Spleen (tissue), 11 donors: ENCODE results near the gene RSPO3. TPM values are rescaled to one million over a fixed set of nuclear protein-coding genes. Genes with fewer than 3 reads are reported as not detected.

Experiments
- DNase-seq: peaks from one replicate; pipeline ENCODE4 v3.0.0-alpha.2; 2020
- H3K27ac ChIP-seq, 8 donors: fragments of 200-600 bp; sonication (generic) in 7 of 8; 1 replicate in 4 of 8; 2 replicates in 4 of 8; pipeline versions ENCODE4 v1.5.0 to v1.8.0; 2016 to 2021; ENCODE audit warnings: inconsistent platforms in 4 of 8, mild to moderate bottlenecking in 4 of 8, moderate library complexity in 1 of 8
- H3K27me3 ChIP-seq, 7 donors: fragments of 200-600 bp; sonication (generic) in 6 of 7; replicated peaks in 1 of 7; 1 replicate in 4 of 7; 2 replicates in 3 of 7; pipeline versions ENCODE4 v1.5.0 to v1.8.0; 2016 to 2021; ENCODE audit warnings: inconsistent platforms in 3 of 7, mild to moderate bottlenecking in 1 of 7
- H3K36me3 ChIP-seq, 6 donors: fragments of 200-600 bp; sonication (generic) in 5 of 6; 1 replicate in 4 of 6; 2 replicates in 2 of 6; pipeline versions ENCODE4 v1.5.0 to v1.8.0; 2016 to 2021; ENCODE audit warnings: inconsistent platforms in 2 of 6
- H3K4me1 ChIP-seq, 6 donors: fragments of 200-600 bp; sonication (generic) in 5 of 6; 1 replicate in 3 of 6; 2 replicates in 3 of 6; pipeline versions ENCODE4 v1.5.0 to v1.8.0; 2016 to 2021; ENCODE audit warnings: inconsistent platforms in 3 of 6
- H3K4me3 ChIP-seq, 8 donors: fragments of 200-600 bp; sonication (generic) in 7 of 8; 1 replicate in 4 of 8; 2 replicates in 4 of 8; pipeline versions ENCODE4 v1.5.0 to v1.8.0; 2016 to 2021; ENCODE audit warnings: inconsistent platforms in 4 of 8, mild to moderate bottlenecking in 4 of 8, moderate library complexity in 2 of 8
- H3K9me3 ChIP-seq, 8 donors: fragments of 200-600 bp; sonication (generic) in 7 of 8; 1 replicate in 4 of 8; 2 replicates in 4 of 8; pipeline versions ENCODE4 v1.5.0 to v1.8.0; 2016 to 2021; ENCODE audit warnings: inconsistent platforms in 4 of 8
- POLR2A ChIP-seq, 3 donors: fragments of 450-650 bp; IDR thresholded peaks; one replicate each; pipeline ENCODE4 v1.5.1; 2017; ENCODE audit warnings: antibody characterized with exemption in 3 of 3, mild to moderate bottlenecking in 1 of 3
- POLR2AphosphoS5 ChIP-seq, 3 donors: sonication (generic); formaldehyde crosslinking; IDR thresholded peaks; one replicate each; pipeline ENCODE4 v1.5.1; 2017; ENCODE audit warnings: antibody characterized with exemption in 3 of 3
- WGBS, 5 donors: extraction: QIAGEN DNeasy Blood & Tissue Kit in 3 of 5; methylation state at CpG; one replicate each; pipeline versions ENCODE4 v1.1.5 to v1.1.7; 2013 to 2018; 5-methylcytosine and 5-hydroxymethylcytosine counted together
- intact Hi-C: fragments of 100-400 bp; cut with DNase I; formaldehyde crosslinking; loops from one replicate; pipeline ENCODE4 v1.15.0; 2023; ENCODE audit warnings: low total_unique reads
- polyA plus RNA-seq, 3 donors: library from polyadenylated mRNA; stranded (reverse); fragments of 200-250 nt; gene quantifications; one replicate each; pipeline ENCODE4 v1.2.1, GENCODE V29; 2013
- total RNA-seq, 7 donors: library from RNA; depleted of rRNA in 3 of 7; stranded (reverse); fragments of >200 nt in 3 of 7; fragmentation: NEBNext Ultra II Directional in 4 of 7; extraction: Animal tissue kit (Norgen Biotek cat#: 25700) in 4 of 7; gene quantifications; one replicate each; pipeline versions ENCODE4 v1.1.0 to v1.2.1, GENCODE V29; 2016 to 2021
- TF ChIP-seq, protein P1 (sequence below), 11 experiments: fragments of 200-600 bp in 7 of 11; fragments of 450-650 bp in 4 of 11; sonication (generic) in 4 of 11; IDR thresholded peaks in 8 of 11; conservative IDR thresholded peaks in 3 of 11; 1 replicate in 7 of 11; 2 replicates in 4 of 11; pipeline versions ENCODE4 v1.4.0 to v1.8.0; 2016 to 2021; ENCODE audit warnings: antibody characterized with exemption in 11 of 11, inconsistent platforms in 4 of 11, mild to moderate bottlenecking in 1 of 11
- donor health status: healthy with polysubstance abuse.
- donor health status: DM: no; HTN: no; CAD: no; lungs with moderate emphysema.
- donor health status: DM: no; HTN: no; CAD: no.
- donor health status: Bipolar disorder and iron deficiency.
- donor health status: healthy.
- donor health status: DM: no; HTN: no; CAD: no.
- donor health status: DM: yes; HTN: yes; CAD: no.

The RSPO3 gene
- total and polyA plus RNA-seq, 10 donors = 0.65 to 8.2 (median 1.5) TPM; not detected in 1

DNA sequence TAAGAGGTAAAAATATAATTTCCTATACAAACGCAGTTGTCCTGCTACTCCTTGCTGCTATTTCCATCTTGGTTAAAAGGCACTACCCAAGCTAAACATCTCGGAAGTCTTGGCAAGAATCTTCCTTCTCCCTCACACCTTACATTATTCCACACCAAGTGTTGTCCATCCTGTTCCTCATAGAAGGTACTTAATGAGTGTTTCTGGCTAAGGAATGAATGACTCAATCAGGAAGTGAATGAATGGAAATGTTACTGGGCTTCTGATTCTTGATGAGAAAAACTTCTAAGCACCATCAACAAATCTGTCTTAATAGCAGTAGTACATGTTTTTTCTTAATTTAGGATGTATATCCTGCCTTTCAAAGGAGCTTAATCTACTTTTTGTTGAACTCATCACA is 40.6 kb upstream of the RSPO3 start:
- H3K36me3 ChIP-seq = no peaks in the 10 kb centered on the region
- no peaks in the 10 kb centered on the region for H3K4me1 ChIP-seq
- no peak for DNase-seq
- no peak overlapping the region for H3K4me3 ChIP-seq
- intact Hi-C loops = no loop called here
- H3K27ac ChIP-seq = no peak overlapping the region
- 82 to 98% (median 90%) methylated on average over 2 of the region's 2 CpGs for WGBS, 5 donors
- H3K27me3 ChIP-seq = no peaks in the 10 kb centered on the region
- no peak for TF ChIP-seq POLR2AphosphoS5 (IDR thresholded peaks at IDR 0.05)
- TF ChIP-seq POLR2A (IDR thresholded peaks at IDR 0.05) = no peak
- TF ChIP-seq, protein P1, sequence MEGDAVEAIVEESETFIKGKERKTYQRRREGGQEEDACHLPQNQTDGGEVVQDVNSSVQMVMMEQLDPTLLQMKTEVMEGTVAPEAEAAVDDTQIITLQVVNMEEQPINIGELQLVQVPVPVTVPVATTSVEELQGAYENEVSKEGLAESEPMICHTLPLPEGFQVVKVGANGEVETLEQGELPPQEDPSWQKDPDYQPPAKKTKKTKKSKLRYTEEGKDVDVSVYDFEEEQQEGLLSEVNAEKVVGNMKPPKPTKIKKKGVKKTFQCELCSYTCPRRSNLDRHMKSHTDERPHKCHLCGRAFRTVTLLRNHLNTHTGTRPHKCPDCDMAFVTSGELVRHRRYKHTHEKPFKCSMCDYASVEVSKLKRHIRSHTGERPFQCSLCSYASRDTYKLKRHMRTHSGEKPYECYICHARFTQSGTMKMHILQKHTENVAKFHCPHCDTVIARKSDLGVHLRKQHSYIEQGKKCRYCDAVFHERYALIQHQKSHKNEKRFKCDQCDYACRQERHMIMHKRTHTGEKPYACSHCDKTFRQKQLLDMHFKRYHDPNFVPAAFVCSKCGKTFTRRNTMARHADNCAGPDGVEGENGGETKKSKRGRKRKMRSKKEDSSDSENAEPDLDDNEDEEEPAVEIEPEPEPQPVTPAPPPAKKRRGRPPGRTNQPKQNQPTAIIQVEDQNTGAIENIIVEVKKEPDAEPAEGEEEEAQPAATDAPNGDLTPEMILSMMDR (IDR thresholded peaks at IDR 0.05 in 8 of 11, conservative IDR thresholded peaks at IDR 0.05 in 3 of 11) = no peak
- H3K9me3 ChIP-seq = no peaks in the 10 kb centered on the region

DNA sequence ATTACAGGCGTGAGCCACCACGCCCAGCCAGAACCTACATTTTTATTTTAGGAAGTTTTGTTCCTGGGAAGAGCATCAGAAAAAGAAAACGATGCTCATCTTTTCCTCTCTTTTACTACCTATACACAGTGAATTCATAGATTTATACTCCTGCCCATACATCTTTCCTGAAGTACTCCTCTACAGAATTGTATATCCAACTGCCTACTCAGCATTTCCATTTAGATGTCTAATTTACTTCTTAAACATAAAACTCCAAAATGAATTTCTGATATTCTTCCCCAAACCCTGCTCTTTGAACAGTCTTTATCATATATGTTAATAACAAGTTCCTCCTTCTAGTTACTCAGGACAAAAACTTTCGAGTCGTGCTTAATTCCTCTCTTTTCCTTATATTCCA is 39.8 kb upstream of the RSPO3 start:
- no peak overlapping the region for H3K4me3 ChIP-seq
- H3K36me3 ChIP-seq = no peaks in the 10 kb centered on the region
- DNase-seq = no peak
- intact Hi-C loops = no loop called here
- H3K27me3 ChIP-seq = no peaks in the 10 kb centered on the region
- 89 to 95% (median 91%) methylated on average over 5 of the region's 5 CpGs for WGBS, 5 donors
- TF ChIP-seq, protein P1 (IDR thresholded peaks at IDR 0.05 in 8 of 11, conservative IDR thresholded peaks at IDR 0.05 in 3 of 11) = no peak
- TF ChIP-seq POLR2A (IDR thresholded peaks at IDR 0.05) (no peak), POLR2AphosphoS5 (IDR thresholded peaks at IDR 0.05) (no peak)
- no peaks in the 10 kb centered on the region for H3K4me1 ChIP-seq
- no peak overlapping the region for H3K27ac ChIP-seq
- H3K9me3 ChIP-seq = no peaks in the 10 kb centered on the region

DNA sequence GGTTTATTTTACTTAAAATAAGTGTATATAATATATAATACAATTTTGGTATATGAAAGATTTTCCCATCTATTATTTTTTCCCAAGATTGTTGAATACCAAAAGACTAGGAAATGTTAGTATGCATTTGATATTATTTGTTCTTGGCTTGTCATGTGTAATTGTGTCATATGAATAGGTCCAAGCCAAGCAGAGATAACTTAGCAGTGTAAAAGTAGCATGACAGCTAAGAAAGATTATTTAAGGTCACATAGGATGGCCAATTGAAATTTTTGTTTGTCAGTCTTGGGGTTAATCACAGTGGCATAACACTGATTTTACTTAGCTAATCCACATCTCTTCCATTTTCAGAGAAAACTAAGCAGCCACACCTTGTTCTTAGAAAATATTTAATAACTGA is 38.8 kb upstream of the RSPO3 start:
- DNase-seq = no peak

DNA sequence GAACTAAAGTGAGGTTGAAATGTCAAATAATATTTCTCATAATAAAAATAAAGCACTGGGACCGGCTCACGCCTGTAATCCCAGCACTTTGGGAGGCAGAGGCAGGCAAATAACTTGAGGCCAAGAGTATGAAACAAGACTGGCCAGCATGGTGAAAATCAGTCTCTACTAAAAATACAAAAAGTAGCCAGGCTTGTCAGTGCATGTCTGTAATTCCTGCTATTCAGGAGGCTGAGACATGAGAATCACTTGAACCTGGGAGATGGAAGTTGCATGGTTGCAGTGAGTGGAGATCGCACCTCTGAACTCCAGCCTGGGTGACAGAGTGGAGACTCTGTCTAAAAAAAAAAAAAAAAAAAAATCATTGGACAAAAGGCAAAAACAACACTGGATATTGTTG is 38.4 kb upstream of the RSPO3 start:
- TF ChIP-seq POLR2AphosphoS5 (IDR thresholded peaks at IDR 0.05) (no peak), POLR2A (IDR thresholded peaks at IDR 0.05) (no peak)
- TF ChIP-seq, protein P1 (IDR thresholded peaks at IDR 0.05 in 8 of 11, conservative IDR thresholded peaks at IDR 0.05 in 3 of 11) = no peak
- H3K27me3 ChIP-seq = no peaks in the 10 kb centered on the region
- H3K9me3 ChIP-seq = no peaks in the 10 kb centered on the region
- no peak for DNase-seq
- no peak overlapping the region for H3K27ac ChIP-seq
- no peaks in the 10 kb centered on the region for H3K36me3 ChIP-seq
- 81 to 95% (median 89%) methylated on average over 3 of the region's 3 CpGs for WGBS, 5 donors
- intact Hi-C loops = no loop called here
- no peaks in the 10 kb centered on the region for H3K4me1 ChIP-seq
- H3K4me3 ChIP-seq = no peak overlapping the region

More for the DNA sequence above, 38.8 kb upstream of the RSPO3 start:
- no peaks in the 10 kb centered on the region for H3K36me3 ChIP-seq
- H3K27ac ChIP-seq = no peak overlapping the region
- TF ChIP-seq, protein P1 (IDR thresholded peaks at IDR 0.05 in 8 of 11, conservative IDR thresholded peaks at IDR 0.05 in 3 of 11) = no peak
- TF ChIP-seq POLR2AphosphoS5 (IDR thresholded peaks at IDR 0.05) (no peak), POLR2A (IDR thresholded peaks at IDR 0.05) (no peak)
- intact Hi-C loops = no loop called here
- H3K4me3 ChIP-seq = no peak overlapping the region
- H3K27me3 ChIP-seq = no peaks in the 10 kb centered on the region
- H3K4me1 ChIP-seq = no peaks in the 10 kb centered on the region
- no peaks in the 10 kb centered on the region for H3K9me3 ChIP-seq
